Activated naive CD8-positive, alpha-beta T cell (primary cell): ENCODE data around the gene OR10J4.

Experiments
- H3K27ac Mint-ChIP-seq: one replicate; pipeline ENCODE4 v1.8.0; 2021; ENCODE audit warnings: mixed read lengths
- H3K27me3 Mint-ChIP-seq: one replicate; pipeline ENCODE4 v1.8.0; 2021; ENCODE audit warnings: mixed read lengths
- H3K36me3 Mint-ChIP-seq: one replicate; pipeline ENCODE4 v1.8.0; 2021; ENCODE audit warnings: mixed read lengths
- H3K4me1 Mint-ChIP-seq: one replicate; pipeline ENCODE4 v1.8.0; 2021; ENCODE audit warnings: low read depth, mixed read lengths
- H3K4me3 Mint-ChIP-seq: one replicate; pipeline ENCODE4 v1.8.0; 2021; ENCODE audit warnings: mild to moderate bottlenecking, mixed read lengths
- H3K9me3 Mint-ChIP-seq: one replicate; pipeline ENCODE4 v1.8.0; 2021; ENCODE audit warnings: low read depth, mixed read lengths

OR10J4 gene

DNA sequence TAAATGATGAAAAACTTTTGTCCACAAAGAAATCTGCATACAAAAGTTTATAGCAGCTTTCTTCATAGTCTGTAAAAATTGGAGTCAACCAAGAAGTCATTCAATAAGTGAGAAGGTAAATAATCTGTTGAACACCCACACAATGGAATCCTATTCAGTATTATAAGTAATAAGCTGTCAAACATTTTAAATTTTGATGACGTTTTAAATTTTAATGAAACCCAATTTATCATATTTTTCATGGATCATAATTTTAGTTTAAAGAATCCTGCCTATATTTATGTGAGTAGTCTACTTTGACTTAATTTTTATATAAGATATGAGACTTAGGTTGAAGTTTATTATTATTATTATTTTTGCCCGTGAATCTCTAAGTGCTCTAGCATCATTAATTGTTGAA lies 27.5 kb downstream of the OR10J4 start:
- Mint-ChIP-seq H3K9me3 (peaks cover 17% of the 10 kb centered on the region), H3K4me3 (no peak overlapping the region), H3K36me3 (peaks cover 2% of the 10 kb centered on the region), H3K4me1 (no peaks in the 10 kb centered on the region), H3K27ac (no peak overlapping the region), H3K27me3 (peaks cover 2% of the 10 kb centered on the region)

- no peak overlapping the region for H3K4me3 Mint-ChIP-seq
- peaks cover 13% of the 10 kb centered on the region for H3K9me3 Mint-ChIP-seq
- no peak overlapping the region for H3K27ac Mint-ChIP-seq
- H3K27me3 Mint-ChIP-seq, result peaks cover 4% of the 10 kb centered on the region
- peaks cover 2% of the 10 kb centered on the region for H3K36me3 Mint-ChIP-seq
- no peaks in the 10 kb centered on the region for H3K4me1 Mint-ChIP-seq
Measured at GRCh38 chr1:159465191-159465603, 33.2 kb downstream of the OR10J4 start.

GRCh38 chr1:159468321-159468720 lies 36.3 kb downstream of the OR10J4 start:
- Mint-ChIP-seq H3K4me1 (no peaks in the 10 kb centered on the region), H3K4me3 (no peak overlapping the region), H3K27ac (no peak overlapping the region), H3K9me3 (peaks cover 4% of the 10 kb centered on the region), H3K27me3 (peaks cover 10% of the 10 kb centered on the region), H3K36me3 (no peaks in the 10 kb centered on the region)

DNA sequence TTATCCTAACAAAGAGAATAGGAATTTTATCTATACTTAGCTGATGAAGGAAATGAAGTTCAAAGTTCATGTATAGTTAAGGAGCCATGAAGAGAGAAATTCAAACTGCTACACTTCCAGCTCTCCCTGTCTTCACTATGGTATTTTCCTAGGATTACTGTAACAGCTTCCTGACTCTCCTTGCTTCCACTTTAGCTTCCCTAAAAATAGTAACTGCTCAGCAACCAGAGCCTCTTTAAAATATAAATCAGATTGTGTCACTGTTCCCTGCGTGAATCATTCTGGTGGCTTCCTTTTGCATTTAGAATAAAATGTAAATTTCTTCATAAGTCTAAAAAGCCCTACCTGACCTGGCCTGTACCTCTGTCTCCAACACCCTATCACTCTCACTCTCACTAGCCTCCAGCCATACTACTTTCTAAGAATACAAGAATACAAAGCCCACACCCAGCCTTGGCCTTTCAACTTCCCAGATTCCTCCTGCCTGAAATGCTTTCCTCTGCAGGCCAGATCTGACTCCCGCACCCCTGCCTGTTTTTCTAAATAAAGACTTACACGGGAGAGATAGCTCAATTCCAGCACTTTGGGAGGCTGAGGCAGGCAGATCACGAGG lies 38.0 kb downstream of the OR10J4 start:
- Mint-ChIP-seq H3K4me1 (no peaks in the 10 kb centered on the region), H3K27ac (no peak overlapping the region)

GRCh38 chr1:159473335-159473734 lies 41.3 kb downstream of the OR10J4 start:
- Mint-ChIP-seq H3K4me1 (no peaks in the 10 kb centered on the region), H3K27ac (no peak overlapping the region), H3K27me3 (peaks cover 8% of the 10 kb centered on the region), H3K9me3 (peaks cover 4% of the 10 kb centered on the region), H3K36me3 (no peaks in the 10 kb centered on the region), H3K4me3 (no peak overlapping the region)

More for the DNA sequence above, 38.0 kb downstream of the OR10J4 start:
- Mint-ChIP-seq H3K36me3 (no peaks in the 10 kb centered on the region), H3K4me3 (no peak overlapping the region), H3K27me3 (peaks cover 10% of the 10 kb centered on the region), H3K9me3 (peaks cover 4% of the 10 kb centered on the region)

DNA sequence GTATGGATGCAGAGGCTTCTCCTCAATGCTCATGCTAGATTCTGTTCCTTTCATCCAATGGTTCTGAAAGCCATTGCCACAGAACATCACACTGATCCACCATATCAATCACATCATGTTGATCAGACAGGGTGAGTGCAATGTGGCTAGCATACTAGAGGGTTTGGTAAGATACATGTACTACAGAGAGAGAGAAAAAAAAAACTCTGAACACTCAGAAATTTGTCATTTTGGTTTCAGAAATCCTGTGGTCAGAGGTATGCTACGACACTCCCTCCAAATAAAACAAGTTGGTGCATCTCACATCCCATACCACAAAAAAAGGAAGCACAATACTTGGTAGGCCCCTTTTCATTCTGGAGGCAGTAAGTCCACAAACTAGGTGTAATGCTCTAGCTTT lies 42.9 kb downstream of the OR10J4 start:
- Mint-ChIP-seq H3K36me3 (no peaks in the 10 kb centered on the region), H3K4me1 (no peaks in the 10 kb centered on the region), H3K9me3 (peaks cover 4% of the 10 kb centered on the region), H3K4me3 (no peak overlapping the region), H3K27ac (no peak overlapping the region), H3K27me3 (peaks cover 8% of the 10 kb centered on the region)
